ENCODE measurements around the gene VGLL4. TPM values are rescaled to one million over a fixed set of nuclear protein-coding genes. Genes with fewer than 3 reads are reported as not detected.
"Not testable (repeated sequence)": the region's sequence is repeated elsewhere in the genome, so short reads cannot be mapped to it uniquely, and the experiment has no call there.

VGLL4 gene
- total RNA-seq, 1 experiment from 2014 or later = 66.5 TPM

DNA sequence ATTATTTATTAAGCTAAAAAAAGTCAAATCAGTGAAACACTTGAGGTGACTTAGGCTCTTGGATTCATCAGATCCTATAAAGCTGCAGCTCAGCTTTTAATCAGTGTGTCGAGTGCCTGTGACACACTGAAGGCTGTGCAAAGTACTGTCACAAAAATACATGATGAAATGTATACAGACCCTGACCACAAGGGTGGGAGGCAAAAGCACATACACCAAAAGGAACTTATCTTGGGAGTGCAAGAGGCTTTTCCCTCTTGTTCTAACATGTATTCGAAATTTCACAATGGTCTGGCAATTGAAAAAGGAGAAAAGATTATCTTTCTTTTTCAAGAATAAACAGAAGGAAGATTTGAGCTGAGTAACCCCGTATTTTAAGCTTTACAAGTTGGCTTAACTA lies 35.9 kb downstream of the VGLL4 start:
- no peak for DNase-seq (ENCODE audit: low read depth)

DNA sequence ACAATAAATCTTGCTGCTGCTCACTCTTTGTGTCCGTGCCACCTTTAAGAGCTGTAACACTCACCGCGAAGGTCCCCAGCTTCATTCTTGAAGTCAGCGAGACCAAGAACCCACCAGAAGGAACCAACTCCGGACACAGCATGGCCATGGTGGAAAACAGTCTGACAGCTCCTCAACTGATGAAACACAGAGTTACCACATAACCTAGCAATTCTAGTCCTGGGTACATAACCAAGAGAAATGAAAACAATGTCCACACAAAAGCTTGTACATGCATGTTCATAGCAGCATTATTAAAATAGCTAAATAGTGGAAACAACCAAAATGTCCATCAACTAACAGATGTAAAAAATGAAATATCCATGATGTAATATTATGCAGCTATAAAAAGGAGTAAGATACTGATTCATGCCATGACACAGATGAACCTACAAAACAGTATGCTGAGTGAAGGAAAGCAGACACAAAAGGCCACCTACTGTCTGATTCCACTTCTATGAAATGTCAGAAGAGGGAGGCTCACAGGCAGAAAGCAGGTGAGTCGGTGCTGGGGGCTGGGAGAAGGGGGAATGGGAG lies 36.8 kb downstream of the VGLL4 start:
- no peak for DNase-seq (ENCODE audit: low read depth)

DNA sequence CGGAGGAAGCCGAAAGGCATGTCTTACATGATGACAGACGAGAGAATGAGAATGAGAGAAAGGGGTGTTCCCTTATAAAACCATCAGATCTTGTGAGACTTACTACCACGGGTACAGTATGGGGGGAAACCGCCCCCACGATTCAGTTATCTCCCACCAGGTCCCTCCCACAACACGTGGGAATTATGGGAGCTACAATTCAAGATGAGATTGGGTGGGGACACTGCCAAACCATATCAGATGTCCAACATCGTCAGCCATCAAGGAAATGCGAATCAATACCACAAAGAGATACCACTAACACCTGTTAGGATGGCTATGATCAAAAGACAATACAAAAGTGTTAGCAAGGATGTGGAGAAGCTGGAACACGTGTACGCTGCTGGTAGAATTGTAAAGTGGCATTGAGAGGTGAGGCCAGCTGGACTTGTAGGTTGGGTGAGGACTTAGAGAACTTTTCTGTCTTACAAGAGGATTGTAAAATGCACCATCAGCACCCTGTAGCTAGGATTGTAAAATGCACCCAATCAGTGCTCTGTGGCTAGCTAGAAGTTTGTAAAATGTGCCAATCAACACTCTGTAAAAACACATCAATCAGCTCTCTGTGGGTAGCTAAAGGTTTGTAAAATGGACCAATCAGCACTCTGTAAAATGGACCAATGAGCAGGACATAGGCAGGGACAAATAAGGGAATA lies 37.5 kb downstream of the VGLL4 start:
- peak; percentile 26 for DNase-seq (ENCODE audit: low read depth)

DNA sequence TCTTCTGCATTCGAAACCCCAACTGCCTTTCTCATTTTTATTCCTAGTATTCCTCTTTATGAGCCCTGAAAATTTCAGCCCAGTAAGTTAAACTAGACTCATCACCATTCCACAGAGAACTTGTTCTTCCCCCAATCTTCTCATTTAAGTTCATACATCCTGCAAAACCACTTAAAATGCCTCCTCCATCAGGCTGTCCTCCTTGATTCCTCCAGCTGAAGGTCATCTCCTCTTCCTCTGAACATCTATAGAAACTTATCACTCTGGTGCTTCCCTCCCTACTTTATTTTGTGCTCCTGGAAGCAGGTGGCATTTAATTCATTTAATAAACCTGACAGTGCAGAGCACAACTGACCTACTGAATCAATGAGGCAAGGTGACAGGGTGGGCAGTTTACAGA lies 38.3 kb downstream of the VGLL4 start:
- no peak for DNase-seq (ENCODE audit: low read depth)

DNA sequence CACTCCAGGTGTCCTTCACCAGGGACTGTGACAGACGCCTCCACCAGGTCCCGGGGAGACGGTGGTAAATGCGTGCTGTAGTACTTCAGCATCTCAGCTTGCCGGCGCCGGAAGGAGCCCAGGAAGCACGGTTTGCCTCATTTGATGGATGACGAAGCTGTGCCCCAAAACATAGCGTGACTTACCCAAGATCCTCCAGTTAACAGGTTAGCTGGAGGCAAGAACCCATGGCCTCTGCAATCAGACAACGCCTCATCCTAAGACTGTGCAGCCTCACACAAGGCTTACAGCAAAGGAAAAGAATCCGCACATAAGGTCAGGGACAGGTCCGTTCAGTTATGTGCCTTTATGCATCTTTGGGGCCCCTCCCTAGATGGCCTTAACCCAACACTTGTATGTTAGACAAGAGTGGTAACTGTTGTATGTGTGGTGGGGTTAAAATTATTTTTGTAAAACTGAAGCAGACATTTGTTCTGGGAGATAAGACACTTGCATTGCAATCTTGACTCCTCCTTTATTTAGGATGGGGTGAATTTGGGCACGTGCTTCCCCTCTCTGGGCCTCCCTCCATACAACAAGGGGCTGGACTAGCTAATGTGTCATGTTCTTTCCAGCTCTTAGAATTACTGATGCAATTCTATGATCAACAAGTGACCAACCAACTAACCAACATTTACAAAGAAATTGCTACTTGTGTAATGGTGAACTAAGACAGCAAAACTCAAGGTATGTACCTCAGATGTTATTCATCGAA lies 39.4 kb downstream of the VGLL4 start:
- DNase-seq (ENCODE audit: low read depth) = peak; percentile 59

DNA sequence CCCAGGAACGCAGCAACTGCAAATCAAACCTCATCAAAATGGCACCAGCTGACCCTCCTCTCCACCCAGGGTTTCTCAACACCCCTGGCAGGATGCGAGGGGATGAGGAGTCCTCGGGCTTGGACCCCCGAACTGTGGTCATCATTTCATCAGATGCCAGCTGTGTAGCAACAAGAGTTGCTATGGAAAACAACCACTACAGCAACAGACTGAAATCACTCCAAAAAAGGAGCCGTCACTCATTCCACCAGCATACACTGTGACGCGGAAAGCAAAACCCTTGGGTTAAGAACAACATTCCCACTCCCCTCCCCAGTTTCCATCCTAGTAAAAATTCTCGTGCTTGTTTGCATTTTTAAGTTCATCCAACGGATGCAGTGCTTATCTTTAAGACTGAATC lies 40.1 kb downstream of the VGLL4 start:
- DNase-seq (ENCODE audit: low read depth) = peak; percentile 73

DNA sequence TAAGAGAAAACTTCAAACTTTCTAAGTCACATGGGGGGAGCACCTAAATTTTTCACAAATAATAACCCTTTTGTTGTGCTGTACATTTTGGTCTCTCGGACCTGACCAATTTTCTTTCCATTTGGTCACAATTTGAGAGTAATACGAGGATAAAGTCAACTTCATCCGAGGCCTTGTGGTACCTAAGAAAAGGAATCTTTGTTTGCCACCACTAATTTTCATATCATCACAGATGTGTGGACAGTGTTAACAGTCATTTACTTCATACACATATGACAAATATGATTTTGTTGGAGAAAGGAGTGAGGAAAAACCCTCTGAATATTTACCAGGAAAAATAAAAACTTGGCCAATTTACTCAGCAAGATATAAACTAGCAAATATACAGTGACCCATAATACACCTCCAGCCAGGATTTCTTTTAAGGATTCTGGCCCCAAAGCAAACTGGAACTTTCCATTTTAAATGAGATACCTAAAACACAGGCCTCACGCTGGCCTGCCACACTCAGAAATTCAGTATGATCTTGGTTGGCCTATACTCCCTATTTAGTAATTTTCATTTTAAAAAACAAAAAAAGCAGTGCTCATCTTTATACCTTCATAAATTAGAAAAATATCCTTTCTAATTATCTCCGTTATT lies 40.7 kb downstream of the VGLL4 start:
- DNase-seq (ENCODE audit: low read depth) = no peak

DNA sequence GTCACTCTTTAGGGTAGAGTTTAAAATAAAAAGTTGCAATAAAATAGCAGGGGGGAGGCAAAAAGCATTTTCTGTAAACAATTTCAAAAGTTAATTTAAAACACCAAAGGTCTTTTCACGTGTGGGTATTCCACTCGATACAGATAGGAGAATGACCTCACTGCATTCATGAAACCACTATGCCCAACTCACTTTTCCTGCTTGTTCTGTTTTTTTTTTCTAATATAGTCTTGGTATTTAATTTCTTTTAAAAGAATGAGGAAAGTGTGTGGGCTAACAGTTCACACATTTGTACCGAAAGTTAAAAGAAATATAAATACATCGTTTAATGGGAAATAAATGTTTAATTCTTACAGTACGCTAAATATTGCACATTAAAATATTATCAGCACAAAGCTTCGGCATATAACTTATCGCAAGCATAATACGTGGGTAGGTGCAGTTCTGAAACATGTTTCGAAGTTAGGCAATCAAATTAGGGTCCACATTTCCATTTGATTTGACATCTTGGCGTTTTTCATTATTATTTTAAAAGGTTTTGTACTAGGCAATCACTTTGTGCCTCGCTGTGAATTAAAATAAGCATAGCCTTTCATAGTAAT lies 41.4 kb downstream of the VGLL4 start:
- no peak for DNase-seq (ENCODE audit: low read depth)

DNA sequence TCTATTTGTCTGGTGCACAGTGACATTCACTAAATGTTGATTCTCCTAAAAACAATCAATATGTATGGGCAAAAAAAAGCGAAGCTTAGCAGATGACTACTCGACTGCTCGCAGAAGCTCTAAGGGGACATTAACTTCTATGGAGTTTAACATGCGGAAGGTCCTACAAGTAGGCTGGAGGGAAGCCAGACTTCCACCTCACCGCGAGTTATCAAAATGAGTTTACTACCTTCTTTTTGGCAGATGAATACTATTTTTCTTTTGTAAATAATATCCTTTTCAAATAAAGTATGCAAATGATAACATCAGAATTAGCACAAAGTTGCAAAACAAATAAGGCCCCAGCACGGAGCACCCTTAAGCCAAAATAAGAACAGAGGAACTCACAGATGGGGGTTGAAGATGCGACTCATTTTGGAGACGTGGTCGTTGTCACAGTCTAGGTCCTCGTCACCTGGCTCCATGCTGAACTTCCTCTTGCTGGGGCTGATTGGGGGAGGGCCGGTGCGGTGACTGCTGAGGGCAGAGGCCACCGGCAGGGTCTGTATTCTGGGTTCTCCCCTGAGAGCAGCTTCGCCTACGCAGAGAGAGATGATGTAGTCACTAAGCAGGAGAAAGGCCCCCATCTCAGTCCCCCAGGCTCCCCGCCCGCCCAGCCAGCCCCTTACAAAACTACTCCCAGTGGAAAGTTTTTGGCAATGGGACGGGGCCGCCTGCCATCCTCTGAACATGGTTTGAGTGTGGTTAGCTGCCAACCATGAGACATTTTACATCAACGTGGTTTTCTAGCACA lies 42.1 kb downstream of the VGLL4 start:
- DNase-seq (ENCODE audit: low read depth) = peak; percentile 55

DNA sequence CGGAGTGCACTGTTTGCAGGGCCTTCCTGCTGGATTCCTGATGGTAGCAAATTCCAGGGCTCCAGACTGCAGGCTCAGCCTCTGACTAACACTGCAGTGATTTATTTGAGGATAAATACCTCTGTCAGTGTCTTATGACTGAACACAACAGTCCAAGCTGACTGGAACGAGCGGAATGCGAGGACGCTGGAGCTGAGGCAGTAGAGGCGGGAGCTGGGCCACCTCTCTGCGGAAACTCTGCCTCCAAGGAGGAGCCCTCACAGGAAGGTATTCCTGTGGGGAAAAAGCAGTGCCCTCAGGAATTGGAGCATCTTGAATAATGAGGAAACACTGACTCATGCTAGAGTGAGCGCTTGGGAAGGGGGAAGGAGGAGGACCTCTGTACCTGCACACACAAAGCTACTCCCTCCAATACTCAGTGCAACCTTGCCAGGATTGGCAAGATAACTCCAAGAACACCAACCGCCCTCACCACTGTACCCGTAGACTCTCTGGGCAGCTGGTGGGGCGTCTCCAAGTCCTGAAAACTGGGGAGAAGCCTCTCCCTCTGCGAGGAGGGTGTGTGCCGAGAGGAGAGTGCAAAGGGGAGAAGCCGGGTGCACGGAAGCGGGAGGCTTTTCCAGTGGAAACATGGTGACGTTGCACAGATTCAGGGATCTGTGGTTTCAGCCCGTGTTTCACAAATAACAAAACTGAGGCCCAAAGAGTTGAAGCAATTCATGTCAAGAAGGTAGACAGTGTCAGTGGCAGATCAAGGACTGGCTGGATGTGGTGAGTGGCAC lies 43.0 kb downstream of the VGLL4 start:
- DNase-seq (ENCODE audit: low read depth) = peak; percentile 97

DNA sequence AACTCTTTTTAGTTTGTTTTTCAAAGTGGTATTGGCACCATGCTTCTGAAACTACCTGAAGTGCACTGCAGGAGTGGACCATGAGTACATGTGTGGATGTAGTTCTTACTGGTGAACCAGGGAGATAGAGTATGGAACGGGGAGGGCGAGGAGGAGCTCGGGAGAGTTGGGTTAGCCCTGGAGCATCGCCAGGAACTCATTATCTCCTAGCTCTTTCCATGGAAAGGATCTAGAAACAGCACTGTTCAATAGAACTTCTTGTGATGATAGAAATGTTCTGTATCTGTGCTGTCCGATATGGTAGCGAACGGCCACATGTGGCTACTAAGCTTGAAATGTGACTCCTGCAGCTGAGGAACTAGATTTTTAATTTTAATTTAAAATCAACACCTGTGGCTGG lies 47.3 kb downstream of the VGLL4 start:
- no peak for DNase-seq (ENCODE audit: low read depth)

DNA sequence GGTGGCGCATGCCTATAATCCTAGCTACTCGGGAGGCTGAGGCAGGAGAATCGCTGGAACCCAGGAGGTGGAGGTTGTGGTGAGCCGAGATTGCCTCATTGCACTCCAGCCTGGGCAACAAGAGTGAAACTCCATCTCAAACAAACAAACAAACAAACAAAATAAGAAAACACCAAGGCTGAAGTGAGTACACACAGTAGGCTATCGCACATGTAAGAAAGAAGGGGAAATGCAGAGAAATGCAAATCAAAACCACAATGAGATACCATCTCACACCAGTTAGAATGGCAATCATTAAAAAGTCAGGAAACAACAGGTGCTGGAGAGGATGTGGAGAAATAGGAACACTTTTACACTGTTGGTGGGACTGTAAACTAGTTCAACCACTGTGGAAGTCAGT lies 48.7 kb downstream of the VGLL4 start:
- not testable (repeated sequence) for DNase-seq (ENCODE audit: low read depth)

DNA sequence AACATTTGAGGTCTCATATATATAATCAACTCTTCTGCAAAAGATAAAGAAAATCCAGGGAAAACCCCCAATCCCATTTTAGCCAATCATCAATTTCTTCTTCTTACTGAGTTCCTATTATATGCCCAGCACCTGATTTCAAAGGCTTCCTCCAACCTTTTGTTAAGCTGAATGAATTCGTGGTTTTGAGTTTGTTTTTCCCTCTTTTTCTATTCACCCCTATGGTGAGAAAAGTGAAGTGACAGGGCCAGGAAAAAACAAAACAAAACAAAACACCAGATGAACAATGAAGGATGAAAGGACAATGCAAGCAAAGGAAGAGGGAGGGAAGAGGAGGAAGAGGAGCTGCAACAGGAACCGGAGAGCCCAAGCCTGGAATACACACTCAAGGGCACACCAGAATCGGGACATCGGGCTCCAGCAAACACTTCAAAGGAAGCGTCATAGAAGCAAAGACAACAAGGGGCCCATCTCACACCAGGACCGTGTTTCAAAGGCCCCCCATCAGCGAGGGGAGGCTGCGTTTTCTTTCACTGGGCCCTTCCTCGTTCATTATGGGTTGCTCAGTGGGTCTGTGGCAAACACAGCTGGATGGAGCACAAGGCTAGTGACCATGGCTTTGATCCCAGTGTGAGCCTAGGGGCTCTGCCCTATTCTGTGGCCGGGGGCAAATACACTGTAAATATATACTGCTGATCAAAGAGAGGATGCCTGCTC lies 50.2 kb downstream of the VGLL4 start:
- no peak for DNase-seq (ENCODE audit: low read depth)

DNA sequence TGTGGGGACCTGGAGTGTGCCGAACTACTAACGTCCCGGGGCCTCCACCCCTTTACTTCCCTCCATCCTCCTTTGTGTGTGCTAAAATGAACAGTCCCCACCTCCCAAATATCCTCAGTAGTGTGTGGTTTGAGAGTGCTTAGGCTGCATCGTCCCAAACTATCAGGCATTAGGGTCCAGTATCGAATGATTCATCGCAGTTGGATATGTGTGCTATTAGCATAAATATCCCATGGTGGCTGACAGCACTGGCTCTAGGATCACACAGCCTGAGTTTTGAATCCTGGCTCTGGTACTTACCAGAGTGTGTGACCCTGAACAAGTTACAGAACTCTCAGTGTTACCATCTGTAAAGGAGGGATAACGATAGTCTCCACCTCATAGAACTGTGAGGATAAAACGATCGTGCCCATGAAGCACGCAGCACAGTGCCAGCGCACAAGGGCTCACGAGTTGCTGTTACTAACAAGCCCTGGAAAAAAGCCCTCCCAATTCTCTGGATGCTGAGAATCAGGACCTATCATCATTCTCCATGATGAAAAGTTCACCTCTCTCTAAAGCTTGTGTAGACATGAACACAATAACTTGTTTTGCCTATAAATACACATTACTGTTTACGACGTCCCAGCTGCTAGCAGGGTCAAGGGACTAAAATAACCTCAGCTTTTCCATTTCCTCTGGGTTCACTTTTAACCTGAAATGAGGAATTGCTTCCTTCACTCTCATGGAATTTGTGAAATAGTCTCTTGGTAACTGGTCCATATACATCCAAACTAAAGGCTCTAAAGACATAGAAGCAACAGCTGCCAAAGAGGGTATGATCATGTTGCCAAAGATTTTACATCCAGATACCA lies 51.0 kb downstream of the VGLL4 start:
- DNase-seq (ENCODE audit: low read depth) = peak; percentile 58

DNA sequence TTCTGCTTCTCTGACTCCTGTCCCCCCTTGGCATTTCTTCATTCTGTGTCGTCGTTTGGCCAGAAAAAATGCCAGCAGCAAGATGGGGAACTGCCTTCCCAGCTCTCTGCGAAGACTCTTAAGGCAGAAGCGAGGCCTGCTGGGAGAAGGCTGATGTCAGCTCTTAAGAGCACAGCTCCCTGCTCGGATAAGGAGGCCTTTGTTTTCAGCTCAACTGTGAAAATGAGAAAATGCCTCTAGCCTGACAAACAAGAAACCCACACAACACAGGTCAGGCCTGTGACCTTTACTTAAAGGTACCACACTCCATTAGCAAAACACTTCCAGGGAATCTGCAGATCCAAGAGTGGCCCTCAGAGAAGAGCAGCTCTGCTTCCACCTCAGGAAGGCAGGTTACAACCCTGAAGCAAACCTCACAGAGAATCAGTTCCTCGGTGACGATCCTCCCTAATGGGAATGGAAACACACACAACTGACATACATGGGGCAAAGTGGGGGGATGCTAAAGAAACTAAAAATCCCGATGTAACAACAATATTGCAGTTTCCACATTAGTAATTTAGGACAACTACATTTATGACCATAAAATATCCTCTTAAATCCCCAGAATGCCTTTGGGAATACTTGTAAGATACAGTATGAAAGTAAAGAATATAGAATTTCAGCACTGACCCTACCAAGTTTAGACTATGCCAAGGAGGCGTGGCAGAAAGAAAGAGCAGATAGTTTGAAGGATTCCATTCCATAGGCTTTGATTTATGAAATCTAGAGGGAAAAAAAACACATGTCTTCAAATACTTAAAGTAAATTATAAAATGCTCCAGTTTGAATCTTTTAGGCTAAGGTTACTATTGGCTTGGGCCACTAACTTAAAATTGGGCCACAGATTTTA lies 52.1 kb downstream of the VGLL4 start:
- peak; percentile 80 for DNase-seq (ENCODE audit: low read depth)

DNA sequence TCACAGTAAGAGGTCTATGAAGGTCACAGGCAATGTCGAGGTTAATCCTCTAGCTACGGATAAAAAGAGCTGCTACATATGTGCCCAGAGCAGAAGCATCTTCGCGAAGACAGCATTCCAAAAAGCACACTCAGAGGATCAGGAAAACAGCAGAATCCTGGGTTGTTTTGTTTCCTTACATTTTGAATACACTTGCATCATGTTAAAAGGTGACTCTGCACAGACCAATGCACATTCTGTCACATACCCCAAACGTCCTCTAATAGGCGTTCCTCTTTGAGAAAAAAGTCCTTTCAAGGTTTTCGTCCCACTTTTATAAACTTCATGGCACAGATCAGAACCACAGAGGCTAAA lies 52.7 kb downstream of the VGLL4 start:
- DNase-seq (ENCODE audit: low read depth) = peak; percentile 77

DNA sequence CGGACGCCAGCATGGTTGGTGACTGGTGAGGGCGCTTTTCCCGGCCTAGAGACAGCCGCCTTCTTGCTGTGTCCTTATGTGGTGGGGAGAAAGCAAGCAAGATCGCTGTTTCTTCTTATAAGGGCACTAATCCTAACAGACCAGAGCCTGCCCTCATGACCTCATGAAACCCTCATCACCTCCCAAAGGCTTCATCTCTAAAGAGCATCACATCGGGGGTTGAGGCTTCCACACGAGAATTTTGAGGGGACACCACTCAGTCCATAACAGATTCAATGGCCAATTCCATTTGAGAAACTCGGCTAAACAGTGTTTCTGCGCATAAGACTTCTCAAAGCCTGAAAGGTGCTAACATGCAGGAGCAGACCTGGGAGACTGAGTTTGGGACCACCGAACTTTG lies 54.0 kb downstream of the VGLL4 start:
- no peak for DNase-seq (ENCODE audit: low read depth)

DNA sequence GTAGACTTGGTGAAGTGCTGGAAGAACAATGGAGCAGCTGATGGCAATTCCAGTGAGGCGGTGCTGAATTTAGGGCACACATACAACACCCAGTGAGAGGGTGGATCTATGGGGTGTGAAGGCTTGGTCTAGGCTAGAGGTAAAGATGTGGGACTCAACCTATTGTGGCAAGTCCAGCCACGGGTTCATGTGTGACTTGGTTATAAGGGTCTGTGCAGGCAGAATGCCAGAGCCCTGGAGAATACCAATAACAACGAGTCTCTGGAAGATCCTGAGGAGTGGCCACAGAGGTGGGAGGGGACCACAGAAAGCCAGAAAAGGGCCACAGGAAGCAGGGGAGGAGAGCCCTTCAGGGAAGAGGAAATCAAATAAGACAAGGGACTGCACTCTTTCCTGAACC lies 55.0 kb downstream of the VGLL4 start:
- DNase-seq (ENCODE audit: low read depth) = no peak

Measured in LHCN-M2 (cell line).